Sigmoid colon (tissue), 4 donors: ENCODE results near the gene PDPK1.

Source experiments
- CTCF ChIP-seq, 4 experiments: fragments of 450-650 bp in 3 of 4; fragments of 200-600 bp in 1 of 4; IDR thresholded peaks; one replicate each; pipeline ENCODE4 v1.5.1; 2016 to 2019; ENCODE audit warnings: antibody characterized with exemption in 4 of 4, mild to moderate bottlenecking in 3 of 4, moderate library complexity in 2 of 4
- POLR2A ChIP-seq, 2 donors: fragments of 450-650 bp; IDR thresholded peaks; one replicate each; pipeline ENCODE4 v1.6.1; 2016; ENCODE audit warnings: antibody characterized with exemption in 2 of 2, mild to moderate bottlenecking in 2 of 2, moderate library complexity in 2 of 2
- POLR2AphosphoS5 ChIP-seq, 4 donors: sonication (generic); formaldehyde crosslinking; IDR thresholded peaks; one replicate each; pipeline ENCODE4 v1.6.1; 2017; ENCODE audit warnings: antibody characterized with exemption in 4 of 4

GRCh38 chr16:2511996-2512734, 25.7 kb upstream of the PDPK1 start:
- no peak for TF ChIP-seq POLR2AphosphoS5 (IDR thresholded peaks at IDR 0.05)
- no peak for TF ChIP-seq CTCF (IDR thresholded peaks at IDR 0.05)
- TF ChIP-seq POLR2A (IDR thresholded peaks at IDR 0.05): no peak
